HG03575 (cell line): ENCODE data around the gene OR52E1.
"Not testable (repeated sequence)": the region's sequence is repeated elsewhere in the genome, so short reads cannot be mapped to it uniquely, and the experiment has no call there.

Source experiments
- ATAC-seq: cut with Tn5 transposase; IDR thresholded peaks from one replicate; pipeline ENCODE4 v1.9.1; 2021; ENCODE audit not compliant: unreplicated experiment, insufficient number of reproducible peaks, low FRiP score; ENCODE audit errors: extremely low read depth

Gene OR52E1

GRCh38 chr11:5069272-5069671, at the start of gene OR52E1:
Gene OR52E1, plus strand, starts transcription at chr11:5069572.
- no peak for ATAC-seq

- no peak for ATAC-seq
Observed at GRCh38 chr11:5021996-5022395, 47.4 kb upstream of the OR52E1 start.

GRCh38 chr11:5036669-5037068, 32.7 kb upstream of the OR52E1 start:
- ATAC-seq, result no peak

GRCh38 chr11:5037926-5038325, 31.4 kb upstream of the OR52E1 start:
- no peak for ATAC-seq

- no peak for ATAC-seq
Observed at GRCh38 chr11:5038341-5038740, 31.0 kb upstream of the OR52E1 start.

- ATAC-seq, result no peak
Observed at GRCh38 chr11:5040876-5041275, 28.5 kb upstream of the OR52E1 start.

GRCh38 chr11:5042091-5042490, 27.3 kb upstream of the OR52E1 start:
- no peak for ATAC-seq

GRCh38 chr11:5043380-5043779, 26.0 kb upstream of the OR52E1 start:
- ATAC-seq, result no peak

GRCh38 chr11:5046226-5046625, 23.1 kb upstream of the OR52E1 start, which contains the start of gene OR52J3:
Gene OR52J3, plus strand, starts transcription at chr11:5046526. Its CDS starts 0 bp downstream, at chr11:5046526.
- no peak for ATAC-seq

GRCh38 chr11:5046754-5047330, 22.5 kb upstream of the OR52E1 start:
- no peak for ATAC-seq

- ATAC-seq, result not testable (repeated sequence)
Observed at GRCh38 chr11:5058679-5059078, 10.7 kb upstream of the OR52E1 start.

GRCh38 chr11:5059391-5059790, 10.0 kb upstream of the OR52E1 start, which contains the start of gene OR52E2:
Gene OR52E2, minus strand, starts transcription at chr11:5059627. Its CDS starts 0 bp downstream, at chr11:5059627.
- ATAC-seq, result no peak

- no peak for ATAC-seq
Observed at GRCh38 chr11:5065027-5065426, 4.3 kb upstream of the OR52E1 start.

- ATAC-seq, result no peak
Observed at GRCh38 chr11:5071799-5072198, 2.4 kb downstream of the OR52E1 start.

GRCh38 chr11:5081405-5081804, 12.0 kb downstream of the OR52E1 start:
- no peak for ATAC-seq

GRCh38 chr11:5083602-5084001, 14.2 kb downstream of the OR52E1 start:
- ATAC-seq, result no peak

- no peak for ATAC-seq
Observed at GRCh38 chr11:5088556-5088955, 19.2 kb downstream of the OR52E1 start.

- no peak for ATAC-seq
Observed at GRCh38 chr11:5090668-5091067, 21.3 kb downstream of the OR52E1 start.

- ATAC-seq, result no peak
Observed at GRCh38 chr11:5092821-5093585, 23.6 kb downstream of the OR52E1 start.

- no peak for ATAC-seq
Observed at GRCh38 chr11:5096011-5096410, 26.6 kb downstream of the OR52E1 start.
